GM12865 (cell line): ENCODE data around the gene WDFY3.
"Not testable (repeated sequence)": the region's sequence is repeated elsewhere in the genome, so short reads cannot be mapped to it uniquely, and the experiment has no call there.

Experiments
- DNase-seq: peaks from one replicate; pipeline ENCODE4 v3.0.0; 2010; ENCODE audit warnings: low read depth
- H3K4me3 ChIP-seq: 2 replicates; pipeline ENCODE4 v1.5.1; 2011; ENCODE audit warnings: mild to moderate bottlenecking, low read depth, low read length, control low read depth
- CTCF ChIP-seq: IDR thresholded peaks from 2 replicates; pipeline ENCODE4 v1.5.1; 2011; ENCODE audit warnings: low read length, control low read depth, low read depth, inconsistent platforms; ENCODE audit not compliant: insufficient read depth; ENCODE audit errors: missing control alignments

The WDFY3 gene

GRCh38 chr4:84841435-84841834, 125.1 kb downstream of the WDFY3 start:
- DNase-seq: no peak
- TF ChIP-seq CTCF: no peak
- H3K4me3 ChIP-seq: no peak overlapping the region

GRCh38 chr4:84837751-84838150, 128.7 kb downstream of the WDFY3 start:
- H3K4me3 ChIP-seq: no peak overlapping the region
- no peak for DNase-seq
- TF ChIP-seq CTCF: no peak

GRCh38 chr4:84829633-84830032, 136.9 kb downstream of the WDFY3 start:
- not testable (repeated sequence) for DNase-seq, H3K4me3 ChIP-seq

- TF ChIP-seq CTCF: no peak
- no peak for DNase-seq
- H3K4me3 ChIP-seq: no peak overlapping the region
Measured at GRCh38 chr4:84826681-84827080, 139.8 kb downstream of the WDFY3 start.

- TF ChIP-seq CTCF: no peak
Measured at GRCh38 chr4:84825701-84826341, 140.7 kb downstream of the WDFY3 start.

GRCh38 chr4:84821064-84821463, 145.4 kb downstream of the WDFY3 start:
- no peak overlapping the region for H3K4me3 ChIP-seq
- DNase-seq: no peak
- no peak for TF ChIP-seq CTCF

More at GRCh38 chr4:84825701-84826341, 140.7 kb downstream of the WDFY3 start:
- H3K4me3 ChIP-seq: no peak overlapping the region
- DNase-seq: no peak

- no peak overlapping the region for H3K4me3 ChIP-seq
- peak; percentile 10 for DNase-seq
- no peak for TF ChIP-seq CTCF
Measured at GRCh38 chr4:84814094-84814750, 152.3 kb downstream of the WDFY3 start.
